Trophoblast cell (in vitro differentiated cells and primary cell): ENCODE results near the gene COL1A1.

Experiments used
- DNase-seq, 2 donors: peaks; one replicate each; pipeline ENCODE4 v3.0.0-alpha.2; 2016
- H2AFZ ChIP-seq: 2 replicates; pipeline ENCODE4 v1.6.1; 2013; ENCODE audit warnings: low read length, moderate library complexity, mild to moderate bottlenecking; ENCODE audit not compliant: insufficient read depth, poor library complexity
- H2AK5ac ChIP-seq: 2 replicates; pipeline ENCODE4 v1.6.1; 2013; ENCODE audit warnings: mild to moderate bottlenecking, low read length
- H2BK120ac ChIP-seq: 2 replicates; pipeline ENCODE4 v1.6.1; 2013; ENCODE audit warnings: low read length, mild to moderate bottlenecking, moderate library complexity; ENCODE audit not compliant: insufficient read depth, poor library complexity
- H2BK12ac ChIP-seq: 2 replicates; pipeline ENCODE4 v1.6.1; 2013; ENCODE audit warnings: mild to moderate bottlenecking, low read length, moderate library complexity
- H2BK5ac ChIP-seq: 2 replicates; pipeline ENCODE4 v1.6.1; 2013; ENCODE audit warnings: low read length, low read depth, moderate library complexity, mild to moderate bottlenecking; ENCODE audit not compliant: poor library complexity
- H3K14ac ChIP-seq: 2 replicates; pipeline ENCODE4 v1.6.1; 2013; ENCODE audit warnings: mild to moderate bottlenecking, low read length
- H3K18ac ChIP-seq: 2 replicates; pipeline ENCODE4 v1.6.1; 2013; ENCODE audit warnings: mild to moderate bottlenecking, low read length
- H3K23ac ChIP-seq: 2 replicates; pipeline ENCODE4 v1.6.1; 2013; ENCODE audit warnings: low read length
- H3K27ac ChIP-seq: 2 replicates; pipeline ENCODE4 v1.5.1; 2013; ENCODE audit warnings: low read depth, mild to moderate bottlenecking, inconsistent platforms, low read length, moderate library complexity
- H3K27me3 ChIP-seq: 2 replicates; pipeline ENCODE4 v1.6.1; 2013; ENCODE audit warnings: inconsistent platforms, mild to moderate bottlenecking, low read length, moderate library complexity; ENCODE audit not compliant: insufficient read depth
- H3K36me3 ChIP-seq, 2 experiments: 1 replicate in 1 of 2; 2 replicates in 1 of 2; pipeline ENCODE4 v1.6.1; 2013; ENCODE audit warnings: low read length in 2 of 2, mild to moderate bottlenecking in 2 of 2, moderate library complexity in 1 of 2; ENCODE audit not compliant: insufficient read depth in 2 of 2, control insufficient read depth in 1 of 2
- H3K4ac ChIP-seq: 2 replicates; pipeline ENCODE4 v1.6.1; 2013; ENCODE audit warnings: low read depth, mild to moderate bottlenecking, low read length, moderate library complexity
- H3K4me1 ChIP-seq, 2 experiments: 1 replicate in 1 of 2; 2 replicates in 1 of 2; pipeline ENCODE4 v1.6.1; 2013; ENCODE audit warnings: low read length in 2 of 2, mild to moderate bottlenecking in 2 of 2, moderate library complexity in 1 of 2; ENCODE audit not compliant: insufficient read depth in 2 of 2, control insufficient read depth in 1 of 2
- H3K4me2 ChIP-seq: 2 replicates; pipeline ENCODE4 v1.6.1; 2013; ENCODE audit warnings: inconsistent platforms, mild to moderate bottlenecking, low read length, moderate library complexity
- H3K4me3 ChIP-seq: 2 replicates; pipeline ENCODE4 v1.5.1; 2013; ENCODE audit warnings: mild to moderate bottlenecking, low read depth, low read length, inconsistent platforms
- H3K79me1 ChIP-seq: one replicate; pipeline ENCODE4 v1.6.1; 2013; ENCODE audit warnings: low read length
- H3K79me2 ChIP-seq: 2 replicates; pipeline ENCODE4 v1.6.1; 2013; ENCODE audit warnings: low read length, mild to moderate bottlenecking; ENCODE audit not compliant: control insufficient read depth, insufficient read depth, poor library complexity
- H3K9ac ChIP-seq: 2 replicates; pipeline ENCODE4 v1.6.1; 2013; ENCODE audit warnings: mild to moderate bottlenecking, low read length
- H3K9me3 ChIP-seq: 2 replicates; pipeline ENCODE4 v1.6.1; 2013; ENCODE audit warnings: low read depth, mild to moderate bottlenecking, control low read depth, inconsistent platforms, low read length; ENCODE audit not compliant: insufficient read depth
- H4K12ac ChIP-seq: 2 replicates; pipeline ENCODE4 v1.6.1; 2013; ENCODE audit warnings: low read depth, mild to moderate bottlenecking, low read length, moderate library complexity
- H4K8ac ChIP-seq: 2 replicates; pipeline ENCODE4 v1.6.1; 2013; ENCODE audit warnings: low read depth, mild to moderate bottlenecking, low read length, moderate library complexity
- H4K91ac ChIP-seq: one replicate; pipeline ENCODE4 v1.6.1; 2013; ENCODE audit warnings: low read depth, mild to moderate bottlenecking, low read length, moderate library complexity
- WGBS: extraction: QIAGEN DNeasy Blood & Tissue Kit; methylation state at CpG from one replicate; pipeline ENCODE4 v1.1.7; 2013; ENCODE audit warnings: missing lambda C conversion rate; ENCODE audit not compliant: insufficient read length, insufficient coverage; ENCODE audit errors: extremely low coverage; 5-methylcytosine and 5-hydroxymethylcytosine counted together

Gene COL1A1

GRCh38 chr17:50162466-50163254 lies 38.8 kb downstream of the COL1A1 start:
- Histone ChIP-seq H3K14ac (no peak overlapping the region), H3K79me2 (no peaks in the 10 kb centered on the region), H4K8ac (no peak overlapping the region), H3K4me1 (peaks cover 0 to 8% of the 10 kb centered on the region in 2 experiments), H3K79me1 (no peaks in the 10 kb centered on the region), H3K23ac (no peak overlapping the region), H3K9ac (no peak overlapping the region), H2BK12ac (no peak overlapping the region), H3K9me3 (no peaks in the 10 kb centered on the region), H4K12ac (no peak overlapping the region), H3K27me3 (peaks cover 2% of the 10 kb centered on the region), H3K4me3 (no peak overlapping the region), H4K91ac (no peak overlapping the region), H2BK120ac (no peak overlapping the region), H3K36me3 (no peaks in the 10 kb centered on the region), H2AK5ac (no peak overlapping the region), H3K4me2 (no peak overlapping the region), H3K18ac (no peak overlapping the region), H2BK5ac (no peak overlapping the region), H3K4ac (no peak overlapping the region), H3K27ac (no peak overlapping the region), H2AFZ (no peak overlapping the region)
- no peak for DNase-seq
- whole genome bisulfite sequencing = no CpG with 5 or more reads among the region's 8 CpGs

GRCh38 chr17:50161911-50162288 lies 39.5 kb downstream of the COL1A1 start:
- H2BK12ac ChIP-seq = no peak overlapping the region
- no peak overlapping the region for H2AFZ ChIP-seq
- WGBS = no CpG with 5 or more reads among the region's 16 CpGs
- H3K9me3 ChIP-seq = no peaks in the 10 kb centered on the region
- H3K27ac ChIP-seq = no peak overlapping the region
- H4K91ac ChIP-seq = no peak overlapping the region
- no peak overlapping the region for H3K4me3 ChIP-seq
- no peaks in the 10 kb centered on the region for H3K79me2 ChIP-seq
- H2AK5ac ChIP-seq = peak overlapping the region; percentile 12
- no peak overlapping the region for H2BK5ac ChIP-seq
- H3K36me3 ChIP-seq = no peaks in the 10 kb centered on the region
- no peak overlapping the region for H3K9ac ChIP-seq
- H3K4ac ChIP-seq = no peak overlapping the region
- H3K23ac ChIP-seq = no peak overlapping the region
- no peaks in the 10 kb centered on the region for H3K79me1 ChIP-seq
- H3K4me2 ChIP-seq = peak overlapping the region; percentile 36
- H3K14ac ChIP-seq = no peak overlapping the region
- H4K8ac ChIP-seq = peak overlapping the region; percentile 11
- no peak for DNase-seq
- H3K18ac ChIP-seq = no peak overlapping the region
- peaks cover 2% of the 10 kb centered on the region for H3K27me3 ChIP-seq
- H4K12ac ChIP-seq = no peak overlapping the region
- H3K4me1 ChIP-seq = peaks cover 0 to 8% of the 10 kb centered on the region in 2 experiments
- H2BK120ac ChIP-seq = no peak overlapping the region

- WGBS = no CpG with 5 or more reads among the region's 53 CpGs
- peak overlapping the region; percentile 66 for H3K4me3 ChIP-seq
- H3K79me2 ChIP-seq = no peaks in the 10 kb centered on the region
- H2BK5ac ChIP-seq = no peak overlapping the region
- no peaks in the 10 kb centered on the region for H3K9me3 ChIP-seq
- peak overlapping the region; percentile 44 for H4K91ac ChIP-seq
- H3K27me3 ChIP-seq = peaks cover 2% of the 10 kb centered on the region
- H2AK5ac ChIP-seq = no peak overlapping the region
- peaks cover 0 to 8% of the 10 kb centered on the region in 2 experiments for H3K4me1 ChIP-seq
- peak overlapping the region; percentile 80 for H3K4me2 ChIP-seq
- H3K79me1 ChIP-seq = no peaks in the 10 kb centered on the region
- peak overlapping the region; percentile 53 for H3K14ac ChIP-seq
- no peak overlapping the region for H2BK12ac ChIP-seq
- no peaks in the 10 kb centered on the region for H3K36me3 ChIP-seq
- no peak overlapping the region for H2BK120ac ChIP-seq
- H3K4ac ChIP-seq = no peak overlapping the region
- H3K23ac ChIP-seq = no peak overlapping the region
- no peak overlapping the region for H3K27ac ChIP-seq
- peak overlapping the region; percentile 31 for H3K18ac ChIP-seq
- H2AFZ ChIP-seq = peak overlapping the region; percentile 79
- H4K12ac ChIP-seq = peak overlapping the region; percentile 14
- H3K9ac ChIP-seq = peak overlapping the region; percentile 10
- peak overlapping the region; percentile 83 for H4K8ac ChIP-seq
- peak; percentile 88 to 96 for DNase-seq
Measured at GRCh38 chr17:50161023-50161910, 40.2 kb downstream of the COL1A1 start.

- Histone ChIP-seq H2AFZ (no peak overlapping the region), H3K79me1 (no peaks in the 10 kb centered on the region), H3K4ac (no peak overlapping the region), H3K9ac (no peak overlapping the region), H2AK5ac (no peak overlapping the region), H3K14ac (no peak overlapping the region), H3K27me3 (peaks cover 2% of the 10 kb centered on the region), H2BK12ac (no peak overlapping the region), H3K4me1 (peaks cover 0 to 8% of the 10 kb centered on the region in 2 experiments), H4K8ac (no peak overlapping the region), H3K4me3 (no peak overlapping the region), H3K23ac (no peak overlapping the region), H3K18ac (no peak overlapping the region), H4K91ac (no peak overlapping the region), H2BK120ac (no peak overlapping the region), H4K12ac (no peak overlapping the region), H3K79me2 (no peaks in the 10 kb centered on the region), H3K36me3 (no peaks in the 10 kb centered on the region), H3K27ac (no peak overlapping the region), H2BK5ac (no peak overlapping the region), H3K9me3 (no peaks in the 10 kb centered on the region), H3K4me2 (no peak overlapping the region)
- WGBS = no CpG with 5 or more reads among the region's 4 CpGs
- no peak for DNase-seq
Measured at GRCh38 chr17:50157891-50158290, 43.5 kb downstream of the COL1A1 start.
